Stimulated activated naive CD8-positive, alpha-beta T cell treated with anti-CD3 and anti-CD28 coated beads, Interleukin-15, amount 100 ng/mL, for 72 hours (primary cell): Measurements from ENCODE around the gene HPSE2.
"Not testable (repeated sequence)": the region's sequence is repeated elsewhere in the genome, so short reads cannot be mapped to it uniquely, and the experiment has no call there.

Source experiments
- ATAC-seq: fragments of 150-1000 bp; cut with Tn5 transposase; 2 replicates; pipeline ENCODE4 v1.10.0; 2021; ENCODE audit warnings: mild to moderate bottlenecking, moderate library complexity
- DNase-seq, 2 donors: peaks; one replicate each; pipeline ENCODE4 v3.0.0; 2021 to 2022
- H3K27ac Mint-ChIP-seq, 2 donors: one replicate each; pipeline ENCODE4 v1.8.0; 2022; ENCODE audit warnings: mild to moderate bottlenecking in 2 of 2, mixed read lengths in 2 of 2, moderate library complexity in 2 of 2
- H3K27me3 Mint-ChIP-seq: one replicate; pipeline ENCODE4 v1.8.0; 2022; ENCODE audit warnings: mixed read lengths
- H3K4me1 Mint-ChIP-seq: one replicate; pipeline ENCODE4 v1.8.0; 2022; ENCODE audit warnings: mild to moderate bottlenecking, mixed read lengths
- H3K4me3 Mint-ChIP-seq, 2 donors: one replicate each; pipeline ENCODE4 v1.8.0; 2022; ENCODE audit warnings: mild to moderate bottlenecking in 2 of 2, mixed read lengths in 2 of 2, moderate library complexity in 1 of 2
- H3K9me3 Mint-ChIP-seq, 2 donors: one replicate each; pipeline ENCODE4 v1.8.0; 2022; ENCODE audit warnings: mixed read lengths in 2 of 2

Gene HPSE2

GRCh38 chr10:98924526-98924925 is 311.1 kb downstream of the HPSE2 start:
- no peaks in the 10 kb centered on the region for H3K27me3 Mint-ChIP-seq
- no peak overlapping the region for H3K4me3 Mint-ChIP-seq
- no peak overlapping the region for H3K27ac Mint-ChIP-seq
- no peaks in the 10 kb centered on the region for H3K9me3 Mint-ChIP-seq
- H3K4me1 Mint-ChIP-seq = no peaks in the 10 kb centered on the region
- DNase-seq (no peak), ATAC-seq (no peak)

DNA sequence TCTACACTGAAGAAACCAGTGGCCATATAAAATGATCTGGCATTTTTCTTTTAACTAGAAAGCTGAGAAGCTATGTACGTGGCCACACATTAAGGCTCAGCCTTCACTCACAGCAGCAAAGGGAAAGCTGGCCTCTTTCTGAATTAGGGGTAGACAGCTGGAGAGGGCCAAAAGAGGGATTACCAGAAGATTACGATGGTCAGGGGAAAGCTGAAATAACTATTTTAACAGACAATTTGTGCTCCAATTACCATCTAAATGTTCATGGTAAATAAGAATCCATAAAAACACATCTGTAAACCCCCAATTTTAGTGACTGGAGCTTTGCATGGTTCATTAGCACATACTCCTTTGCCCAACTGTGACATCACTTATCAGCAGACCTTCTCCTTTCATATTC is 314.3 kb downstream of the HPSE2 start:
- no peak overlapping the region for H3K4me3 Mint-ChIP-seq
- H3K27me3 Mint-ChIP-seq = no peaks in the 10 kb centered on the region
- ATAC-seq (no peak), DNase-seq (no peak)
- H3K4me1 Mint-ChIP-seq = no peaks in the 10 kb centered on the region
- H3K27ac Mint-ChIP-seq = peak overlapping the region in 1 of 2 donors; percentile 82
- no peaks in the 10 kb centered on the region for H3K9me3 Mint-ChIP-seq

DNA sequence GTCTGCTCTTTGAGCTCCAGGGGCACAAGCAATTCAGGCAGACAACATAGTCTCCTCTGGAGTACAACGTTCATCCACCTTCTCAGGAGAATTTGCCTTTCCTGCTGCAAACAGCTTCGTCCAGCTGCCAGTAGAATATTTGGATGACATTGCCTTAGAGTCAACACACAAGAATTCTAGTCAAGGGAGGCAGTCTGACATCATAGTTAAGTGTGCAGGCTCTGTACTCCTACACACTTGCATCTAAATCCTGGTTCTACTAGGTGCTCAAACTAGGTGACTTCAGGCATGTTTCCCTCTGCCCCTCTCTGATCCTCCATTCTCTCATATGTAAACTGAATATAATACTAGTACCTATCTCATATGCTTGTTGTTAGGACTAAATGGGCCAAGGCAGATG is 314.8 kb downstream of the HPSE2 start:
- Mint-ChIP-seq H3K4me1 (no peaks in the 10 kb centered on the region), H3K27me3 (no peaks in the 10 kb centered on the region), H3K27ac (no peak overlapping the region), H3K9me3 (no peaks in the 10 kb centered on the region), H3K4me3 (no peak overlapping the region)
- DNase-seq (no peak), ATAC-seq (no peak)

DNA sequence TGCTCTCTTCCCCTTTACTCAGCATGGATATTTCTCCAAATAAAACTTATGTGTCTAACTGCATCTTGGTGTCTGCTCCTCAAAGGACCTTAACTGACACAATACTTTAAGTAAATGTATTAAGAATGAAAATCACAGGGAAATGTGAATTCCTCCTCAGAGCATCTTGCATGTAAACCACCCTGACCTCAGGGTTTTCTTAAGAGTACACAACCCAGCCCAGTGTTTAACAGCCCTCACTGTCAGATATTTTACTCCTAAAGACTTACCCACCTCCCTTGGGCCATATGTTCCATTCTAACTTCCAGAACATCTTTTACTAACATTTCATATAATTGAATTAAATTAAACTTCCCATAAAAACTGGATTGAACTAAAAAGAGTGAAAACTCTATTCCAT is 315.3 kb downstream of the HPSE2 start:
- no peak overlapping the region for H3K4me3 Mint-ChIP-seq
- DNase-seq (no peak), ATAC-seq (no peak)
- H3K4me1 Mint-ChIP-seq = no peaks in the 10 kb centered on the region
- no peak overlapping the region for H3K27ac Mint-ChIP-seq
- H3K9me3 Mint-ChIP-seq = no peaks in the 10 kb centered on the region
- no peaks in the 10 kb centered on the region for H3K27me3 Mint-ChIP-seq

GRCh38 chr10:98919899-98920298 is 315.8 kb downstream of the HPSE2 start:
- H3K27me3 Mint-ChIP-seq = no peaks in the 10 kb centered on the region

DNA sequence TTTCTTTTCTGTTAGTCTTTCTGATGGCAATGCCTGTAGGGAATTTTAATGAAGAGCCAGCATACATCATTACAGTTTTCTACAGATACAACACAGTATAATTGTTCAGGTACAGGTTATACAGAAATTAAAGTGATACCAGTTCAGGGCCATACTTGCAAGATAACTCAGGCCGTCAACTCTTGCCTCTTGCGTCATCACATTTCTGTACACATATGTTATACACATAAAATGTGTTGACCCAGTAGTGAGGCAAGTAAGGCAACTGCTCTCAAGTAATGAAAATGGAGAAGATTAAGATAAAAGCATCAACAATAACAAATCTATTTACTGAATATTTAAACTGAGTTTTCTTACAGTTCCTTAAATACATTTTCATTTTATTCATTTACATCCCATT is 317.8 kb downstream of the HPSE2 start:
- no peak overlapping the region for H3K27ac Mint-ChIP-seq
- H3K27me3 Mint-ChIP-seq = no peaks in the 10 kb centered on the region
- no peak overlapping the region for H3K4me3 Mint-ChIP-seq
- H3K9me3 Mint-ChIP-seq = no peaks in the 10 kb centered on the region
- DNase-seq (no peak), ATAC-seq (no peak)
- H3K4me1 Mint-ChIP-seq = no peaks in the 10 kb centered on the region

More at GRCh38 chr10:98919899-98920298, 315.8 kb downstream of the HPSE2 start:
- Mint-ChIP-seq H3K27ac (no peak overlapping the region), H3K9me3 (no peaks in the 10 kb centered on the region), H3K4me3 (no peak overlapping the region), H3K4me1 (no peaks in the 10 kb centered on the region)
- no peak for DNase-seq
- ATAC-seq = no peak

DNA sequence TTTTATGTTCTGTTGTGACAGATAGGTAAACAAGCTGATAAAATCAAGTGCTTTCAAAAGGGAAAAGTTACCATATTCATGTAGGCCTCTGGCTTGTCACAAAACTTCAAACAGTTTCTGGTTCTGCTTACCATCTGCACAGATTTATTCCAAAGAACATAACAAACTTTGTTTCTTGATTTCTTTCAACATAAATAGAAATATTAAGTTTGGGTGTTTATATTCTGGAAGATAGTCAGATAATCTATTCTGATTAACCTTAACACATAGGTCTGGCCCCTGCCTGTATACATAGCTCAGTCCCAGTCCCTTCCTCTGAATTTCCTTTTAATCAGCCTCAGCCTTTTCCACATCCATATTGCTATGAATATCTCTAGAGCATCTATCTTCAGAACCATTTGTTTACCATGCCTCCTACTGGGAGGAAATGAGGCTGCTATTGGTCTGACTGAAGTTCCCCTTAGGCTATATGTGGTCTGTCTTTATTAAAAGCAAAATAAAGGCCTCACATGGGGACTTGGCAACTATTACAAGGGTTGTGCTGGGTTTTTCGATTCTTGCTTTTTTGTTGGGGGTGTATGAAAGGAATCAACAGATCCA is 319.0 kb downstream of the HPSE2 start:
- no peak overlapping the region for H3K4me3 Mint-ChIP-seq
- no peaks in the 10 kb centered on the region for H3K9me3 Mint-ChIP-seq
- DNase-seq (no peak), ATAC-seq (no peak)
- H3K27ac Mint-ChIP-seq = no peak overlapping the region
- H3K4me1 Mint-ChIP-seq = no peaks in the 10 kb centered on the region
- H3K27me3 Mint-ChIP-seq = no peaks in the 10 kb centered on the region

DNA sequence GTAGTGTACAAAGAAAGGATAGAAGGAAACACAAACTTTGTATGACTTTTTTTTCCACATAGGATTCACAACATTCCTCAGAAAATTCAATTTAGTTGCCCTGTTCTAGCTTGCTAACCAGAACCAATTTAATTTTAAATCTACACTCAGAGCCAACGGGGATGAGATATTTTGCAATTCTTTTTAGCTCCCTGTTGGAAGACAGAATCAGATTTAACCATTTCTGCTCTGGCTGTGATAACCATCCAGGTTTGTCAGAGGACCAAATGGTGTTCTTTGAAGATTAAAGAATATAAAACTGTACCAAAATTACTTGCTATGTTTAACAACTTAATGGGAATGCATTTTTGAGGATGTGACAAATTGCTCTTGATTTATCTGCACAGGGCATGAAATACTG is 319.7 kb downstream of the HPSE2 start:
- H3K9me3 Mint-ChIP-seq = no peaks in the 10 kb centered on the region
- ATAC-seq (no peak), DNase-seq (no peak)
- H3K4me3 Mint-ChIP-seq = no peak overlapping the region
- H3K27ac Mint-ChIP-seq = no peak overlapping the region
- no peaks in the 10 kb centered on the region for H3K4me1 Mint-ChIP-seq
- no peaks in the 10 kb centered on the region for H3K27me3 Mint-ChIP-seq

DNA sequence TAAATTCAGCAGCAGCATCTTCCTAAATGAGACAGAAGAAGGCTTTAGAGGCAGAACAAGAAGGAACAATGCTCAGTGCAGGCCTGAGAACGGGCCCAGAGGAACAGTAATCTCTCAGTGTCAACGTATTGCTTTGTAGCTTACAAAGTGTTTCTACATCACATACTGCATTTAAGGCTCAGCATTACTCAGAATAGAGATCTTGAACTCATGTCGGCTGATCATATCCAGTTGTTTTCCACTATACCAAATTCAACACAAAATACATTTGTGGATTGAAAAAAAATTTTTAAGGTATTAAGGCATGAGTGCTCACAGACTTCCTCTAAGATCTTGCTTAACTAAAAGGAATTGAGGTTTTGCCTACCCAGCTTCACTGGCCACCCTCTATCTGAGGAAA is 325.1 kb downstream of the HPSE2 start:
- no peaks in the 10 kb centered on the region for H3K4me1 Mint-ChIP-seq
- H3K9me3 Mint-ChIP-seq = no peaks in the 10 kb centered on the region
- no peaks in the 10 kb centered on the region for H3K27me3 Mint-ChIP-seq
- no peak overlapping the region for H3K4me3 Mint-ChIP-seq
- ATAC-seq = no peak
- no peak for DNase-seq
- H3K27ac Mint-ChIP-seq = no peak overlapping the region

GRCh38 chr10:98910048-98910447 is 325.6 kb downstream of the HPSE2 start:
- ATAC-seq = no peak
- no peak overlapping the region for H3K4me3 Mint-ChIP-seq
- no peak for DNase-seq
- H3K27me3 Mint-ChIP-seq = no peaks in the 10 kb centered on the region
- H3K9me3 Mint-ChIP-seq = no peaks in the 10 kb centered on the region
- no peak overlapping the region for H3K27ac Mint-ChIP-seq
- no peaks in the 10 kb centered on the region for H3K4me1 Mint-ChIP-seq

DNA sequence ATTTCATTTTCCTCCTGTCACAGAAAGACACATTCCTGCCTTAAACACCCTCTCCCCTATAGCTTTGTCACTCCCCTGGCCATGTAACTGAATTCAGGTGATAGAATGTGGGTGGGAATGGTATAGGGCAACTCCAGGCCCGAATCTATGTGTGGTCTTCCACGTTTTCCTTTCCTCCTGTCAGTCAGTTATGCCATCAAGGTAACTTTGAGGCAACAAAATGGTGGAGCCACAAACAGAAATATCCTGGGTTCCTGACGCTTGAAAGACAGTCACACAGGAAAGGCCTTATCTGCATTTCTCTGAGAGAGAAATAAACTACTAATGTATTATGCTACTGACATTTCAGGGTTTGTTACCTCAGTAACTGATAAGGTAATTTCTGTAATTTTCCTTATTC is 326.8 kb downstream of the HPSE2 start:
- DNase-seq (no peak), ATAC-seq (no peak)
- Mint-ChIP-seq H3K27ac (no peak overlapping the region), H3K27me3 (no peaks in the 10 kb centered on the region), H3K9me3 (no peaks in the 10 kb centered on the region), H3K4me3 (no peak overlapping the region), H3K4me1 (no peaks in the 10 kb centered on the region)

- not testable (repeated sequence) for H3K9me3 Mint-ChIP-seq, DNase-seq, H3K4me1 Mint-ChIP-seq, H3K4me3 Mint-ChIP-seq, ATAC-seq, H3K27me3 Mint-ChIP-seq, H3K27ac Mint-ChIP-seq
These were observed 327.4 kb downstream of the HPSE2 start for GRCh38 chr10:98908247-98908646.

DNA sequence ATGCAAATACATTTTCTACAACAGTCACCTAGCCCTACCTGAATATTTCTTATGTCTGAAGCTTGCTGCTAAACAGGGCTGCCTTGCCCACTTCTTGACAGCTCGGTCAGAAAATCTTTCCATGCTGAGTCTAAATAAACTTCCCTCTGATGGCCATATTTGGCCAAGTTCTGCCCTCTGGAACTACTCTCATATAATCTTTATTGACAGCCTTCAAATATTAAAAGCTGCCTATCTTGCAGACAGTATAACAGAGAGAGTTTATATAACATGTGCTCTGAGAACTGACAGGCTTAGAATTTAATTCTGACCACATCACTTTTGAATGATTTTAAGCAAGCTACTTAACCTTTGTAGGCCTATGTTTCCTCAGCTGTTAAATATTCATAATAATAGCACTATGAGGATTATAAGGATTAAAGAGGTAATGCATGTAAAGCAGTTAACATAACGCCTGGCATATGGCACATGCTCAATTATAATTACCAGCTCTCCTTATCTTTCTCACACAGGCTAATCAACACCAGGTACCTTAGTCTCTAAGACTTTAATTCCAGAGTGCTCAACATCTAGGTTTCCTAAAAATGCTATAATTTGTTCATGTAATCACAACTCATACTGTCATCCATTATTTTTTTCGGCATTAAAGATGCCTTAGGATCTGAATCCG is 334.1 kb downstream of the HPSE2 start:
- H3K9me3 Mint-ChIP-seq = no peaks in the 10 kb centered on the region
- no peak overlapping the region for H3K27ac Mint-ChIP-seq
- H3K4me1 Mint-ChIP-seq = no peaks in the 10 kb centered on the region
- DNase-seq = no peak
- ATAC-seq = no peak
- H3K4me3 Mint-ChIP-seq = no peak overlapping the region
- H3K27me3 Mint-ChIP-seq = no peaks in the 10 kb centered on the region

DNA sequence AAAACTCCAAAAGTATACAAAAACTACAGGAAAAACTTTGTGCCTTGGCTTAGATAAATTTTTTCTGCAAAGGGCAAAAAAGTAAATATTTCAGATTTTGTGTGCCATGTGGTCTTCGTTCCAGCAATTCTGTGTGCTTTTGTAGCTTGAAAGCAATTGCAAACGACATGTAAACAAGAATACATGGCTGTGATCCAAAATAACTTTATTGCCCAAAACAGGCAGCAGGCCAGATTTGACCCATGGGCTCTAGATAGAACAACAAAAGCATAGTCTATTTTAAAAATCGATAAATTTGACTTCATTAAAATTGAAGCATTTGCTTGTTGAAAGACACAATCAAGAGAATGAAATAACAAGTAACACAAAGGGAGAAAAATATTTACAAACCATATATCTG is 336.6 kb downstream of the HPSE2 start:
- H3K27me3 Mint-ChIP-seq = no peaks in the 10 kb centered on the region
- H3K27ac Mint-ChIP-seq = no peak overlapping the region
- no peak for DNase-seq
- no peak overlapping the region for H3K4me3 Mint-ChIP-seq
- ATAC-seq = no peak
- no peaks in the 10 kb centered on the region for H3K9me3 Mint-ChIP-seq
- no peaks in the 10 kb centered on the region for H3K4me1 Mint-ChIP-seq

DNA sequence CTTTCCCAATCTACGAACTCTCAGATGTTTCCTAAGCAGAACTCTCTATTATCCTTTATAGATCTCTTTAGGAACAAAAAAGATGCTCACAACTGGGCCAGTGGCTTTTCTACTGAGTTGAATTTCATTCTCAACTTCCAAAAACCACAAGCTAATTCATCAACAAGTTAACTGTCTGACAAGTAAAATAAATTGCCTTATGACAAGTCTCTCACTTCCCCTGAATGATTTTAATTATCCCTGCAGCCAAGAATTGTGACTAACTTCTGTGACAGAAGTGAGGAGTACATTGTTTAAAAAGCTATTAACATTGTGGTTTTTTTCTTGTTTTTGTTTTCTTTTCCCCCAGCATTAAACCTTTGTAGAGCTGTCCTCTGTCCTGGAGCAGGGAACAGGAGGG is 343.1 kb downstream of the HPSE2 start:
- no peaks in the 10 kb centered on the region for H3K4me1 Mint-ChIP-seq

GRCh38 chr10:98886686-98887085 is 349.0 kb downstream of the HPSE2 start:
- DNase-seq = no peak
- no peaks in the 10 kb centered on the region for H3K9me3 Mint-ChIP-seq
- H3K4me1 Mint-ChIP-seq = no peaks in the 10 kb centered on the region
- no peak for ATAC-seq
- no peak overlapping the region for H3K4me3 Mint-ChIP-seq
- no peak overlapping the region for H3K27ac Mint-ChIP-seq
- peaks cover 7% of the 10 kb centered on the region for H3K27me3 Mint-ChIP-seq

More for the DNA sequence above, 343.1 kb downstream of the HPSE2 start:
- ATAC-seq = no peak
- DNase-seq = no peak
- Mint-ChIP-seq H3K27ac (no peak overlapping the region), H3K27me3 (peaks cover 3% of the 10 kb centered on the region), H3K4me3 (no peak overlapping the region), H3K9me3 (no peaks in the 10 kb centered on the region)

DNA sequence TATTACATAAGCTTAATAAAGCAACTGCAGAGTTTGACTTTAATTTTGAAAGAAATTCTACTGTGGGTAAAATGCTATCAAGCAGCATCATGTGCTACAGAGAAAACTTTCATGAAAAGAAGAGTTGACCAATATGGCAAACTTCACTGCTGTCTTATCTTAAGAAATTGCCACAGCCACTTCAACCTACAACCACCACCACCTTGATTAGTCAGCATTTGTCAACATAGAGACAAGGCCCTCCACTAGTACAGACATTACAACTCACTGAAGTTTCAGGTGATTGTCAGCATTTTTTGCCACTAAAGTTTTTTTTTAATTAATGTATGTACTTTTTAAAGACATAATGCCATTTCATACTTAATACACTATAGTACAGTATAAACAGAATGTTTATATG is 350.3 kb downstream of the HPSE2 start:
- Mint-ChIP-seq H3K9me3 (no peaks in the 10 kb centered on the region), H3K4me1 (no peaks in the 10 kb centered on the region), H3K27ac (no peak overlapping the region), H3K4me3 (no peak overlapping the region), H3K27me3 (peaks cover 7% of the 10 kb centered on the region)
- ATAC-seq = no peak
- no peak for DNase-seq
